ENCODE results near the gene OLIG1. TPM values are rescaled to one million over a fixed set of nuclear protein-coding genes. Genes with fewer than 3 reads are reported as not detected.

The OLIG1 gene
- total RNA-seq, 2 donors from 2014 or later, result 10.8 TPM; not detected in 1

- H3K4me1 ChIP-seq (replicated peaks), result no peaks in the 10 kb centered on the region
- intact Hi-C loops (cut with DNase I), result no loop called here
- no peaks in the 10 kb centered on the region for H3K36me3 ChIP-seq
- H3K27me3 ChIP-seq (replicated peaks; ENCODE audit: insufficient read depth), result peaks cover 3% of the 10 kb centered on the region
- H3K27ac ChIP-seq, result no peak overlapping the region
- no peak overlapping the region for H3K4me3 ChIP-seq
- TF ChIP-seq POLR2A (IDR thresholded peaks at IDR 0.05) (no peak), POLR2AphosphoS5 (IDR thresholded peaks at IDR 0.05) (no peak), CTCF (IDR thresholded peaks at IDR 0.05) (no peak)
- no peak for DNase-seq (ENCODE audit: low spot score)
- 97% methylated on average over 4 of the region's 4 CpGs for whole genome bisulfite sequencing
- no peaks in the 10 kb centered on the region for H3K9me3 ChIP-seq
Observed at GRCh38 chr21:33061233-33061632, 8.7 kb upstream of the OLIG1 start.

- H3K36me3 ChIP-seq, result no peaks in the 10 kb centered on the region
- H3K27ac ChIP-seq, result no peak overlapping the region
- peaks cover 16% of the 10 kb centered on the region for H3K27me3 ChIP-seq (replicated peaks; ENCODE audit: insufficient read depth)
- no peaks in the 10 kb centered on the region for H3K9me3 ChIP-seq
- intact Hi-C loops (cut with DNase I), result no loop called here
- TF ChIP-seq POLR2AphosphoS5 (IDR thresholded peaks at IDR 0.05) (no peak), CTCF (IDR thresholded peaks at IDR 0.05) (no peak), POLR2A (IDR thresholded peaks at IDR 0.05) (no peak)
- no peak for DNase-seq (ENCODE audit: low spot score)
- WGBS, result 91% methylated on average over 5 of the region's 5 CpGs
- no peaks in the 10 kb centered on the region for H3K4me1 ChIP-seq (replicated peaks)
- no peak overlapping the region for H3K4me3 ChIP-seq
Observed at GRCh38 chr21:33063375-33063883, 6.5 kb upstream of the OLIG1 start.

GRCh38 chr21:33063907-33064622, 5.9 kb upstream of the OLIG1 start:
- no peak overlapping the region for H3K4me3 ChIP-seq
- no peak overlapping the region for H3K27ac ChIP-seq
- intact Hi-C loops (cut with DNase I), result no loop called here
- DNase-seq (ENCODE audit: low spot score), result no peak
- H3K36me3 ChIP-seq, result no peaks in the 10 kb centered on the region
- H3K4me1 ChIP-seq (replicated peaks), result no peaks in the 10 kb centered on the region
- peaks cover 16% of the 10 kb centered on the region for H3K27me3 ChIP-seq (replicated peaks; ENCODE audit: insufficient read depth)
- TF ChIP-seq CTCF (IDR thresholded peaks at IDR 0.05) (no peak), POLR2A (IDR thresholded peaks at IDR 0.05) (no peak), POLR2AphosphoS5 (IDR thresholded peaks at IDR 0.05) (no peak)
- WGBS, result 33% methylated on average over 14 of the region's 14 CpGs
- no peaks in the 10 kb centered on the region for H3K9me3 ChIP-seq

DNA sequence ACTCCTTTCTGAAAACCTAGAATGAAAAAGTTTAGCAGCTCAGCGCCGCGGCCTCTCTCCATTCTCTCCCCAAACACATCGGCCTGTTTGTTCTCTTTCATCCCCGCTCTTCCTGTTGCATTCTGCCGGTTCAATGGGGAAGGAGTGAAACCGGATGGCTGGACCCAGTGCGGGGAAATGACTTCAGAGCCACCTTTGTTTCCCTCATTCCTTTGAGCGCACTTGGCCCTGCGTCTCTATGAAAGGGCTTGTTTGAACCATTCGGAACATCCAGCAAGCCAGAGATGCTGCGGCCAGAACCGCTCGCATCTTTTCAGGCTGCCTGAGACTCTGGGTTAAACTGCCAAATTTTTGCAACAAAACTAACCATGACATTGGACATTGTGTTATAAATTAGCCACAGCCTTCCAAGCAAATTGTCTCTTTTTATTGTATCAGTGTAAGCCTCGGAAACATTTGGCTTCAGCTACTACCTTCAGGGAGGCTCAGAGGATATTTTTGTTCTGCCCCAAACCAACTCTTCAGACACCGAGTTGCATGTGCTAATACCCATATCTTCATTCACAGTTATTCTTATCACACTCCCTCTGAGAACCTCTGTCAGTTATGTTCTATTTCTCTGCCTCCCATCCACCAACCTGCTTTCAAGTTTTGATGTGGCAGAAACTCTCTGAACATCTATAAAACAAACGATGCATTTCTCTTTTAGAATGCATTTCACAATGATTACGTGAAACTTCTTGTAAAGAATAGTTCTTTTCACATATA, 5.1 kb upstream of the OLIG1 start:
- Histone ChIP-seq H3K9me3 (no peaks in the 10 kb centered on the region), H3K4me3 (no peak overlapping the region), H3K27ac (no peak overlapping the region), H3K27me3 (replicated peaks; ENCODE audit: insufficient read depth) (peaks cover 16% of the 10 kb centered on the region), H3K36me3 (no peaks in the 10 kb centered on the region), H3K4me1 (replicated peaks) (no peaks in the 10 kb centered on the region)
- intact Hi-C loops (cut with DNase I), result no loop called here
- no peak for DNase-seq (ENCODE audit: low spot score)
- WGBS, result 23% methylated on average over 18 of the region's 18 CpGs
- TF ChIP-seq POLR2A (IDR thresholded peaks at IDR 0.05) (no peak), CTCF (IDR thresholded peaks at IDR 0.05) (no peak), POLR2AphosphoS5 (IDR thresholded peaks at IDR 0.05) (no peak)

All from prostate gland (tissue), 2 donors.